HG02642 (cell line): ENCODE results near the gene PPP3CA.
"Not testable (repeated sequence)": the region's sequence is repeated elsewhere in the genome, so short reads cannot be mapped to it uniquely, and the experiment has no call there.

Experiments used
- ATAC-seq: cut with Tn5 transposase; IDR thresholded peaks from one replicate; pipeline ENCODE4 v1.9.1; 2021; ENCODE audit warnings: mild to moderate bottlenecking; ENCODE audit not compliant: unreplicated experiment, poor library complexity

The PPP3CA gene

DNA sequence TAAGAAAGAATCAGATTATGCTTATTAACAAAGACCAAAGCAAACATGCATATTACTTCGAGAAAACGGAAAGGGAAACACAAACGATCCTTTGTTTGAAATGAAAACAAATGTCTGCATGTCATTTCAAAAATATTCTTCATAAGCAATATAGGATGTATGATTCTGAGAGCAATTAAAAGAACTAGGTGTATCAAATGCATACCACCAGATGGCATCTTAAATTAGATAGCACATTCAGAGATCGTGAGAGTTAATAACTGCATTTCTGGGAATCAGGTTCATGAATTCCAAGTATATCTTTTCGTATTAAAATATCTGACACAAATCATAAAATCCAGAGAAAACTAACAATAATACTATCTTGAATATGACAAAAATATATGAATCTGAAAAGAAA lies 159.5 kb downstream of the PPP3CA start:
- no peak for ATAC-seq

DNA sequence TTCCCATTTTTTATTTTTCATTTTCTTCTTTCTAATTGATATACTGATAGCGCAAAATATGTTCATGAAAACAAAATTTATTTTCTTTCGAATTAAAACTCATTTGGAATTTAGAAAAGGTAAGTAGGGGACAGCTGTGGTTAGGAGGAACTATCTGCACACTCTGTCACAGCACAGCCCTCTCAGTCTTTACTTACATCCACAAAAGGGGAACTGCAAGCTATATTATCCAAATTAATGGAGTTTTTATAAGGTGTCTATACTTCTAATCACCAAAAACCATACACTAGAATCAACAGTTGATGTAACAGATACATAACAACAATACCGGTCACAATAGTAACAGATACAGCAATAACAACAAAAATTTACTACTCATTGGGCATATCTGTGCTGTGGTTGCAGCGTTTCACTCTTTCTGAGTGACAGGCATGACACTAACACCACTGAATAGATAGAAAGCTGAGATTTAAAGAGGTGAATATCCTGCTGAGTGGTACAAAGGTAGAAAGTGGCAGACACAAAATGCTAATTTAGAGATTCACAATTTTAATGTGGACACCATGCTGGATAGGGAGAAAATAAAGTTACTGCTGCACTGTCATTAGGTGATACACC lies 160.7 kb downstream of the PPP3CA start:
- no peak for ATAC-seq

DNA sequence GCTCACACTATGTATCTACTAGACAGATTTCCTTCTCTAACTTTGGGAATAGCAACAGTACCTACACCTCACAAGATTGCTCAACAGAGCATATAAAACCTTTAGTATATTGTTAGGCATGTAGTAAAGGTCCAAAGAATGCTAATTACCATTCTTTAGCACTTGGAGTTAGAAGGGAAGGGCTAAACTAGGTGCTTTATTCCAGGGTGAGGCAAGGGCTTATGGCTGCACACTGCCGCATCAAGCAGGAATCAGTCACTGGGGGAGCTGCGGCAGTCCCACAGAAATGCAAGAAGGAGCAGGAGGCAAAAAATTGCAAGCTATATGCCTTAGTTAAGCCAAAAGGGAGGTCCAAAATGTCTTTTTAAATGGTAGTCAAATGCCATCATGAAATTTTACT lies 162.7 kb downstream of the PPP3CA start:
- ATAC-seq: no peak

DNA sequence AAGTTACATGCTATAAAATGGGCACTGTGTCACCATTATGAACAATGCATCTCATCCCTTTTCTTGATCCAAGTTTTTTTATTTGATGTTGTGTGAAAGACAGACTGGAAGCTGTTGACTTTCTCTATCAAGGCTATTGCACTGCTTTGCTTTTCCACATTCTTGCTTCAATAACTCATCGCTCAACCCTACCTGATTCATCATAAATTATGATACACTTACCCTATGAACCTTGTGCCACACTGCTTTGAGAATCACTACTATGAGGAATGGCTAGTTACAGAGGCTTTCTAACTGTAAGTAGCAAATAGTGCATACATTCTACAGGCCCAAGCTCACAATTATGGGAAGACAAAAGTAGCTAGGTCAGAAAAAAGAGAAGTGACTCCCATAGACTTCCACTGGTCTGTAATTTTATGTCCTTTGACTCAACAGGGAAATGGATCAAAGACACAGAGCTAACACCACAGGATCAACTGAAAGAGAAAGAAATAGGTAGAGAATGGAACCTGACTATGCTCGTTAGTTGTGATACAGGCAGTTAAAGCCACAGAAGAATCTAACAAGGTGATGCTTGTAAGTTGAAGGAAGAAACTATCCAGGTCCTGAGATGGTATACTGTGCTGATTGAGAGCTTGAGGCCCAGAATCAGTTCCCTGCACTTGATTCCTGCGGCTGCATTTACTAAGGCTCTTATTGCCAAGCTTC lies 163.5 kb downstream of the PPP3CA start:
- no peak for ATAC-seq

- ATAC-seq: no peak
Measured at GRCh38 chr4:101183221-101183620, 164.1 kb downstream of the PPP3CA start.

DNA sequence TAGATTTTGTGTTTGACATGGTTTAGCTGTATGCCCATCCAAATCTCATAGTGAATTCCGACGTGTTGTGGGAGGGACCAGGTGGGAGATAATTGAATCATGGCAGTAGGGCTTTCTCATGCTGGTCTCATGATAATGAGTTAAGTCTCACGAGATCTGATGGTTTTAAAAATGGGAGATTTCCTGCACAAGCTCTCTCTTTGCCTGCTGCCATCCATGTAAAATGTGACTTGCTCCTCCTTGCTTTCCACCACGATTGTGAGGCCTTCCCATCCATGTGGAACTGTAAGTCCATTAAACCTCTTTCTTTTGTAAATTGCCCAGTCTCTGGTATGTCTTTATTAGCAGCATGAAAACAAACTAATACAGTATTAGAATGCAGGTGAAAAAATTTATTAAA lies 164.6 kb downstream of the PPP3CA start:
- not testable (repeated sequence) for ATAC-seq

- no peak for ATAC-seq
Measured at GRCh38 chr4:101178731-101179130, 168.6 kb downstream of the PPP3CA start.

GRCh38 chr4:101177154-101177553 lies 170.2 kb downstream of the PPP3CA start:
- no peak for ATAC-seq

GRCh38 chr4:101175896-101176676 lies 171.2 kb downstream of the PPP3CA start:
- no peak for ATAC-seq

- no peak for ATAC-seq
Measured at GRCh38 chr4:101174679-101175345, 172.5 kb downstream of the PPP3CA start.

DNA sequence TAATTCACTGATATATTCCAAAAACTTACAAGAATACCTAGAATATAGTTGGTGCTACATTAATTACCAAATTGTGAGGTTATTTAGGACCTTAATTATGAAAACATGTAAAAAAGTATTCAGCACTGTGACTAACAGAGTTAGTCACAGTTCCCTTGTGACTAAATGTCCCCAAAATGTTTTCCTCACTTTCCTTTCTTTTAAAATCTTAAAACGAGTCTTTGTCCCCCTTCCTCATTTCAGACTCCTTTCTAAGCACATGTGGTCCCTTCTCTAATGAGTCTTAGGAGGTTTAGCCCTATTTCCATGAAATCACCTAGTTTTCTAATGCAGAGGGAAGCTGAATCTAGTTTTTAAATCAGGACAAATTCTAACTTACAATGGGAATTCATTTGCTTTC lies 175.0 kb downstream of the PPP3CA start:
- no peak for ATAC-seq

DNA sequence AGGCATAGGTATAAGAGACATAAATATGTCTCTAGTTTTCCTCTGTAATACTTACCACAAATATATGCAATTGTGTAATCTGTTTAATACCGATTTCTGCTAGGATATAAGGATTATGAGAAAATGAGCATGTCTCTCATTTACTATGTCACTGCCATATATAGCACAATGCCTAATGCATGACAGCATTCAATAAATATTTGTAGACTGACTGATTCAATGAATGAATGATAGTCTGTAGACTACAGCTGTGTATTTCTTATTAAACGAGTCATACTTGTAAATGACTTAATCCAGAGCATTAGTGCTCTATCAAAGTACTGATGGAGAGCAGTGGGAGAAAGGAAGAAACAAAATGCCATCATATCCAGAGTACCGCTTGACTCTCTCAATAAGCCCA lies 175.6 kb downstream of the PPP3CA start:
- no peak for ATAC-seq

- ATAC-seq: peak; percentile 100
Measured at GRCh38 chr4:101169044-101170014, 178.0 kb downstream of the PPP3CA start.

- no peak for ATAC-seq
Measured at GRCh38 chr4:101163936-101164335, 183.4 kb downstream of the PPP3CA start.

DNA sequence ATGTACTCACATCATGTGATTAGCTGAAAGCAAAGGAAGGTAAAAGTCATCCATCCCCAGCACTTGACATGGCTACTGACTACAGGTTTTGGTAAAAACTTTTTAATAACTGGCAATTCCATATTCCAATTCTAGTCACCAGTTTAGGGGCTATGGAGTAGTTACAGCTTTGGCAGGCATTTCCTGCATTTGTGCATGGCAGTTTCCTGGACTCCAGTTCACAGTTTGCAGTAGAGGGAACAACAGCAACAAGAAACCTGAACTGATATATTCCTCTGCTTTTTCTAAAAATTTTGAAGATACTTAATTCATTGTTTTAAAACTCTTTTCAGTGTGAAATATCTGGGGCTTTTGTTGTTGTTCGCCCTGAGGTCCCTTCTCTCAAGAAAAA lies 184.3 kb downstream of the PPP3CA start:
- ATAC-seq: no peak

- no peak for ATAC-seq
Measured at GRCh38 chr4:101160792-101161592, 186.3 kb downstream of the PPP3CA start.

DNA sequence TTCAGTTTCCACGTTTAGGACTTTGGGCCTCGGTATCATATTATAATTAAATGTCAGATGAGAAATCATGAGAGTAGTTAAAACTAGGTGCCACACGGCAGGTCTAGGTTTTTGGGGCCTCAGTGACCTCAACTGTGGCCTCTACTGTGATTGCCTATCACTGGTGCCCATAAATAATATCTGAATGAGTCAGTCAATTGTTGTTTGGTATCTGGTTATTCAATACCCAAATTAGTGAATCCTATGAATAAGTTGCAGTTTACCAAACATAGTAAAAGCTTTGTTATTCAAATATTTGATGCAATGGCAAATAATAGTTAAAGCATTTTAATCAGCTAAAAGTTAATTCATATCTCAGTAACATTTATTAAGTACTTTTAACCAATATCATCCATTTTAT lies 188.8 kb downstream of the PPP3CA start:
- ATAC-seq: no peak

DNA sequence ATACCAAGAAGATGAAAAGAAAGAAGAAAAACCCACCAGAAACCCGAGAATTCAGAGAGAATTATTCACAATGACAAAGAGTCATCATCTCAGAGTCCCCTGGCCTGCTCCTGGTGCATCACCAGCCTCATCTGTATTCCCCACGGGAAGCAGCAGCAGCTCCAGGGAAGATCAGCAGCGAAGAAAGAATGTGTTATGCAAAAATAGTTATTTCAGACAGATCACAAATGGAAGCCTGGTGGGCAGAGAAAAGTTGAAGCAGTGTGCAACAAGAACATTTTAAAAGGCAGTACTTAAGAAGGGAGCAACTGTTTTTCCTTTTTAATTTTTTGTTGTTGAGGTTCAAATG lies 189.2 kb downstream of the PPP3CA start:
- ATAC-seq: no peak
